GM21619 (cell line): ENCODE measurements around the gene ART3.

Experiments
- ATAC-seq: cut with Tn5 transposase; IDR thresholded peaks from one replicate; pipeline ENCODE4 v1.9.1; 2021; ENCODE audit not compliant: unreplicated experiment

The ART3 gene

GRCh38 chr4:76067652-76068286 lies 6.7 kb upstream of the ART3 start:
- peak; percentile 81 for ATAC-seq

- ATAC-seq: no peak
Measured at GRCh38 chr4:76072760-76073159, 1.7 kb upstream of the ART3 start.

- ATAC-seq: no peak
Measured at GRCh38 chr4:76074993-76075600, 588 bp downstream of the ART3 start.

- ATAC-seq: no peak
Measured at GRCh38 chr4:76078033-76078613, 3.6 kb downstream of the ART3 start.

DNA sequence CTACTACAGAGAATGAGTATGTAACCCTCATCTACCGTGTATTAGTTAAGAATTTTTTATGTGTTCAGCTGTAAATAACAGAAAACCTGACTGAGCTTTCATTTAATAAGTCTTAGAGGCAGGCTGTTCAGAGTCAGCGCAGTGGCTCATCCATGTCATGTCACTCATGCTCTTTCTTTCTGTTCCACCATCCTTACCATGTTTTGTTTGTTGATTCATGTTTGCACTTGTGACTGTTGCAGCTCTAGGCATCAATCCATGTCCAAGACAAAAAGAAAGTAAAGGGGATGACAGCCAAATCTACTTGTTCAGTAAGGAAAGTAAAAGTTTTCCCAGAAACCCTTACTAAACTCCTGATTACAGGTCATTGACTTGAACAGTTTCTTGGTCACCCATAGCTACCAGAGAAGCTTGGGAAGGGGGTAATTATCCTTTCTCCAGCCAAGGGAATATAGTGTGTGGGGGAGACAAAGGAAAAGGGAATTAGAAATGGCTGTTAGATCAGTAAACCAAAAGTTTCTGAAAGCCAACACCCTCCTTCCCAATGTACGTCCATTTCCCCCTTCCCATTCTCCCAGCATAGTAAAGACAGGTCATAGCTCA lies 9.0 kb downstream of the ART3 start:
- ATAC-seq: no peak

DNA sequence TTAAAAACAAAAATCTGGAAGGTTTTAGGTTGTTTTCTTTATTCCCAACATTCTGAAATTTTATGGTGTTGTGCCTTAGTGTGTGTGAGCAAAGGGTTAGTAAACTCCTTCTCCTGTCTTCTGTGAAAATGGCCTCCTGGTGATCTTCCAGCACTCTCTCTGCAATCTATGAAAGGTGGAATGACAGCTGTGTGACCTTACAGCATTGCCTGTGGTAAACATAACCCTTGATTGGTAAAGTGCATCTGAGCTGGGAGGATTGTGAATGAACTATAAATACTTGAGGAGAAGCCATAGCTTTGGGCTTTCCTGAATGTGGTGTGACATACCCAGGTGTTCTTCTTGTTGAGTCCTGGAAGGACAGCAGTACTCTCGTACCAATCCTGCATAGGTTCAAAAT lies 10.0 kb downstream of the ART3 start:
- no peak for ATAC-seq

DNA sequence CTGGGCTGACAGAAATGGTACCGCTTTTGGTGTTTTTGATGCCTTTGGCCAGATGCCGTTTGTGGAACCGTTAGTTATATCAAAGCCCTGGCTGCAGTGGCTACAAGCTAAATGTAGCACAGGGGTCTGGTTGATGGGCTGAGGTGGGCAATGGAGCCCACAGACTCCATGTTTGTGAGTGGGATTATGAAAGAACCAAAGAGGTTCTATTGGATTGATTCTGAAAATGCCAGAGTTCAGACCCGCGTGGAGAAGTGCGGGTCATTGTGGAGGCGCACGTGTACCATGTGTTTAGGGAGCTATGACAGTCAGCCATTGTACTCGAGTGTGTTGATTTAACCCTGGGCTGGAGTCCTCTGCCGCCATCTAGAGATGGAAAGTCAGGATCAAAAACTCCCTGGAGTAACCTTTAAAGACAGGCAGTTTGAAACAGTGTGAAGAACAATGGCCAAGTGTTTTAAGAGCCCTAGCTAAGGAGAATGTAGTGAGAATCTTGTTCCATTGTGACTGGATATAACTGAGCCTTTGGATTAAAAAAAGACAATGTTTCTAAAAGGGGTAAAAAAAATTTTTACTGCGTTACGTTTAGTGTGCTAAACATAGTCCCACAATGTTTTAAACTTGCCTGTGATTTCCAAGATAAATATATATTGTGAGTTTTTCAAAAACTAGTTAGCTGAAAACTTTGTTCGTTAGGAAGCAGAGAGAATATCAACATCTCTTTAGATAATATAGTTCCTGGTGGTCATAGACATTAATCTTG lies 12.7 kb downstream of the ART3 start:
- no peak for ATAC-seq

GRCh38 chr4:76088719-76089118 lies 14.2 kb downstream of the ART3 start:
- ATAC-seq: no peak

GRCh38 chr4:76090241-76090691 lies 15.8 kb downstream of the ART3 start:
- peak; percentile 61 for ATAC-seq

- ATAC-seq: no peak
Measured at GRCh38 chr4:76091052-76091451, 16.5 kb downstream of the ART3 start.

- ATAC-seq: no peak
Measured at GRCh38 chr4:76095568-76095967, 21.1 kb downstream of the ART3 start.

DNA sequence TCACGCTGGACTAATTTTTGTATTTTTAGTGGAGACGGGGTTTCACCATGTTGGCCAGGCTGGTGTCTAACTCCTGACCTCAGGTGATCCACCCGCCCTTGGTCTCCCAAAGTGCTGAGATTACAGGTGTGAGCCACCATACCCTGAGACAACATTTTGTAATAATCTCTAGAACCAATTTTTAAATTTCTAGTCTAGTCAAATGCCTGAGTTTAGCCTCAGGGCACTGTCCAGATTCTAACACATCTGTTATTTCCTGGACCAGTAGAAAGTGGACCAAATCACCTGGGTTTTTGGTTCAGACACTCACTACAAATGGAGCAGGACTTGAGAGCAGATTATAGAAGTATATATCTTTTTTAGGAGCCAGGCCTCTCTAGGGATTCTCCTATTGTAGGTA lies 21.6 kb downstream of the ART3 start:
- no peak for ATAC-seq

DNA sequence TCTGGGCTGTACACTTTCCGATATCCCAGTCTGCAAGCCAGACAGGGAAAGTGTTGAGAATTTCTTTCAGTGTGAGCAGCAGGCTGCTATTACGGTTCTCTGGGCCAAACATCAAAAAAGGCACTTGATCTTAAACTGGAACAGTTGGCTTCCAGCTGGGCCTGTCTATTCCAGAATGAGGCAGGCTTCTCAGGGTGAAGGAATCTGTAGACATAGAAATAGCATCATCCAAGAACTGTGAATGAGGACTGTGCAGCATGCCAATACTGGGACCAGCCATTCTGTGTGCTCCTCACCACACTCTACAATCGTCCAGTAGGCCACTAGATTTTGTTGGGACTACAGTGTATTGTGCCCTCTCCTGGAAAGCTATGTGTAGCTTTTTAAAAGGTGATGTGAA lies 31.1 kb downstream of the ART3 start:
- ATAC-seq: no peak

DNA sequence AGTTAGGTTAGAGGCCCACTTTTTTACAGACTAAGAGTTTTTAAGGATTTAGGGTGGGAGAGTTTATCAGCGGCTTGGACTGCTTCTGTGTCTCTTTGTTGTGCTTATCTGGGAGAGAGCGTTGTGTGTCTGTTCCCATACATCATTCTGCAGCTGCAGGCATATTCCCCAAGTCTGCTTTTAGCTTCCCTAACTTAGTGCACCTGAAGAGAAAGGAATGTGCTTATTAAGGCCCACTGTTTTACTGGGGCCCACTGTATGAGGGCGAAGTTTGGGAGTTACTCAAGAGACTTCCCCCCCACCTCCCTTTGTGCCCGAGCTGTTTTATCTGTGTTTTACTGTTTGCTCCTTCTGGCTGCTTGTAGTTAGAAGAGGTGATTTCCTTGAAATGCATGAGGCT lies 31.9 kb downstream of the ART3 start:
- ATAC-seq: no peak

DNA sequence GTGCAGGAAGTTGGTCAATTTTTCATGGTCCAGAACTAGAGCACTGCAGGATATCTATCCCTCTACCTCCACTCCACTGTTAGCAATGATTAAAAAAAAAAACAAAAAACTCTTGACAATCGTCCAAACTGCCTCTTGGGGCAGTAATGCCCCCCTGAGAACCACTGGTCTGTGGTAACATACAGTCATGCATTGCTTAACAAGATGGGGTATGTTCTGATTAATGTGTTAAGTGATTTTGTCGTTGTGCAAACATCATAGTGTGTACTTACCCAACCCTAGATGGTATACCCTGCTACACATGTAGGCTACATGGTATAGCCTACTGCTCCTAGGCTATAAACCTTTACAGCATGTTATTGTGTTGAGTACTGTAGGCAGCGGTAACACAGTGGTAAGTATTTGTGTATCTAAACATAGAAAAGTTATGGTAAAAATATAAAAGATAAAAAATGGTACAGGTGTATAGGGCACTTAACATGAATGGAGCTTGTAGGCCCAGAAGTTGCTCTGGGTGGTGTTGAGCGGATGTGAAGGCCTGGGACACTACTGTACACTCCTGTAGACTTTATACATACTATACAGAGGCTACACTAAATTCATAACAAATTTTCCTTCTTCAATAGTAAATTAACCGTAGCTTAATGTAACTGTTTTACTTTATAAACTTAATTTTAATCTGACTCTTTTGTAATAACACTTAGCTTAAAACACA lies 34.1 kb downstream of the ART3 start:
- ATAC-seq: no peak

DNA sequence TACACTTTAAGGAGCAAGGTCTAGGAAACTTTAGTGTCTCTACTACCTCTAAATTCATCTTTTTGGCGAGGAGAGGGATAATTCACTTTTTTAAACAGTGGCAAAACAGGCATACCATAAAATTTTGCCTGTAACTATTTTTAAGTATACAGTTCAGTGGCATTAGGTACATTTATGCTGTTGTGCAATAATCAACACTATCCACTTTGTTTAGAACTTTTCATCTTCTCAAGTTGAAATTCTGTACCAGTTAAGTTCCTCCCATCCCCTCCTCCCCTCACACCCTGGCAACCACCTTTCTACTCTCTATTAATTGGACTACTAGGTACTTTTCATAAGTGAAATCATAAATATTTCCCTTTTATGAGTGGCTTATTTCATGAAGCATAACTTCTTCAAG lies 42.3 kb downstream of the ART3 start:
- no peak for ATAC-seq

DNA sequence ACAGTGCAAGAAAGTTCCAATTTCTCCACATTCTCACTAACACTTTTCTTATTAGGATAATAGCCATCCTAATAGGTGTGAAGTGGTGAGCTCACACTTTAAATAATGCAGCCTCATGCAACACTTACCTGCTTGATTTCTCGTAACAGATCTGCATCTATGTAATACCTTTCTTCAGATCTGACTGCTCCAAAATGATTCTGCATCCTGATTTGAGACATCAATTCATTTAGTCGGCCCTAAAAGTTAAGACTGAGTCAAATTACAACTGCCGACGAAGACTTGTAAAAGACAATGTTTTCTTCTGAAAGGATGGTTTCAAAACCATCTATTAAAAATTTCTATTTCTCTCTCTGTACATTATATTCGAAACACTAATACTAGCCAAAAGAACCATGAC lies 43.0 kb downstream of the ART3 start:
- no peak for ATAC-seq

DNA sequence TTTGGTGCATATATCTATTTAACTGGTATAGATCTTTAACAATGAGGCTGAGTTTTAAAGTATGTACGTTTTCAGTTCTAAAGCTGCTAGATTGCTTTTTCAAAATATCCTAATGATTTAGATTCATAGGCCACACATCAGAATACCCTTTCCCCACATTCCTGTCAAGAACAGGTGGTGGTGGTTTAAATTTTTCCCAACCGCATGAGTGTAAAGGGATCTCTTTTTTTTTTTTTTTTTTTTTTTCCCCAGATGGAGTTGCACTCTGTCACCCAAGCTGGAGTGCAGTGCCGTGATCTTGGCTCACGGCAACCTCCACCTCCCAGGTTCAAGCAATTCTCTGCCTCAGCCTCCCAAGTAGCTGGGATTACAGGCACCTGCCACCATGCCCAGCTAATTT lies 45.7 kb downstream of the ART3 start:
- no peak for ATAC-seq

DNA sequence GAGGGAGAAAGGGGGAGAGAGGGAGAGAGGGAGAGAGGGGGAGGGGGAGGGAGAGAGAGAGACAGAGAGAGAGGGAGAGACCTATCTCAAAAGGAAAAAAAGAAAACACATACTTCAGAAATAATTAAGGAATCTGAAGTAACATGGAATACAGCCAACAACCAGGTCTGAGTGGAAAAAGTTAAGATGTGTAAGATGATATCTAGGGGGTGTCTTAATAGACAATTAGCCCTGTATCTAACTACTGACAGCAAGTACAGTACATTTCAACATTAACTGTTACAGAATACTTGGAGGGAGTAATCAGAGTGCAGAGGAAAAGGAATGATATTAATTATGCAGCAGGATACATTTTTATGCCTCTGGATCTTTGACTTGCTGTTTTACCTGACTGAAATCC lies 51.3 kb downstream of the ART3 start:
- ATAC-seq: no peak

DNA sequence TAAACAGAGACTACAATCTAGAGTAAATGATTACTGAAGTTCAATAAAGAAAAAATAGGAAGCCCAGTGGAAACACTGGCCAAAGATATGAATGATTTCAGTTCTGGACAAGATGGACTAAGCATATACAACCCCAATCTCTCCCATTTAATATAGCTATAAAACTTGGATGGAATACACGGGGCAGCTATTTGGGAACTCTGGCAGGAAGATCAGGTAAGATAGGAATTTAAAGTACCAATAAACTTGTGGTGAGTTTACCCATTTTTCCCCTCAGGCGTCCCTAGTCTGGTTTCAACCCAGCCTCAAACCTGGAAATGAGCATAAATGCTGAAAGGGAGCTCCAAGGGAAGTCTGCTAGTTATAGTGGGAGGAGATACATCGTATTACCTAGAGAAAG lies 53.2 kb downstream of the ART3 start:
- ATAC-seq: no peak

- no peak for ATAC-seq
Measured at GRCh38 chr4:76141241-76141640, 66.7 kb downstream of the ART3 start.
